ENCODE results near the gene OR52E8.

DNA sequence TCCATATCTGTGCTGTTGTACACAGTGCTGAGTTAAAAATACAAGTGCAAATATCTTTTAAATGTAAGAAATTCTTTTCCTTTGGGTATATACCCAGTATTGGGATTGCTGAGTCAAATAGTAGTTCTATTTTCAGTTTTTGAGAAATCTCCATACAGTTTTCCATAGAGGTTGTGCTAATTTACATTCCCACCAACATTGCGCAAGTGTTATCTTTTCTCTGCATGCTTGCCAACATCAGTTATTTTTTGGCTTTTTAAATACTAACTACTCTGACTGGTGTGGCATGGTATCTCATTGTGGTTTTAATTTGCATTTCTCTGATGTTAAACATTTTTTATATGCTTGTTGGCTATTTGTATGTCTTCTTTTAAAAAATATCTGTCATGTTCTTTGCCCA, 6.5 kb downstream of the OR52E8 start:
- TF ChIP-seq, protein P1, sequence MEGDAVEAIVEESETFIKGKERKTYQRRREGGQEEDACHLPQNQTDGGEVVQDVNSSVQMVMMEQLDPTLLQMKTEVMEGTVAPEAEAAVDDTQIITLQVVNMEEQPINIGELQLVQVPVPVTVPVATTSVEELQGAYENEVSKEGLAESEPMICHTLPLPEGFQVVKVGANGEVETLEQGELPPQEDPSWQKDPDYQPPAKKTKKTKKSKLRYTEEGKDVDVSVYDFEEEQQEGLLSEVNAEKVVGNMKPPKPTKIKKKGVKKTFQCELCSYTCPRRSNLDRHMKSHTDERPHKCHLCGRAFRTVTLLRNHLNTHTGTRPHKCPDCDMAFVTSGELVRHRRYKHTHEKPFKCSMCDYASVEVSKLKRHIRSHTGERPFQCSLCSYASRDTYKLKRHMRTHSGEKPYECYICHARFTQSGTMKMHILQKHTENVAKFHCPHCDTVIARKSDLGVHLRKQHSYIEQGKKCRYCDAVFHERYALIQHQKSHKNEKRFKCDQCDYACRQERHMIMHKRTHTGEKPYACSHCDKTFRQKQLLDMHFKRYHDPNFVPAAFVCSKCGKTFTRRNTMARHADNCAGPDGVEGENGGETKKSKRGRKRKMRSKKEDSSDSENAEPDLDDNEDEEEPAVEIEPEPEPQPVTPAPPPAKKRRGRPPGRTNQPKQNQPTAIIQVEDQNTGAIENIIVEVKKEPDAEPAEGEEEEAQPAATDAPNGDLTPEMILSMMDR (IDR thresholded peaks at IDR 0.05; ENCODE audit: poor library complexity): no peak
- TF ChIP-seq EZH2 (IDR thresholded peaks at IDR 0.05; ENCODE audit: borderline replicate concordance): no peak
- no peak for TF ChIP-seq EZH2phosphoT487 (IDR thresholded peaks at IDR 0.05; ENCODE audit: low read depth, severe bottlenecking, unreplicated experiment)
